ENCODE data around the gene ELOVL6. TPM values are rescaled to one million over a fixed set of nuclear protein-coding genes. Genes with fewer than 3 reads are reported as not detected.

Gene ELOVL6
- total and polyA plus RNA-seq, 10 of the 15 experiments (the other 5 are each of a cell fraction or from before 2014, with no cell fraction given) = 3.9 to 33.5 (median 8.1) TPM

GRCh38 chr4:110208419-110208818, 10.0 kb upstream of the ELOVL6 start:
- Histone ChIP-seq H3K27ac (ENCODE audit: control insufficient read depth, insufficient read depth) (no peak overlapping the region), H3K4me1 (ENCODE audit: control insufficient read depth, insufficient read depth, low read length) (no peaks in the 10 kb centered on the region), H3K9me3 (replicated peaks; ENCODE audit: control insufficient read depth, insufficient read depth, low read length) (no peaks in the 10 kb centered on the region), H3K79me2 (ENCODE audit: control insufficient read depth, insufficient read depth, low read length) (no peaks in the 10 kb centered on the region), H3K36me3 (ENCODE audit: control insufficient read depth in 2 of 2, insufficient read depth in 2 of 2, low read length in 1 of 2) (no peaks in the 10 kb centered on the region), H4K20me1 (ENCODE audit: control insufficient read depth, insufficient read depth) (no peaks in the 10 kb centered on the region), H3K27me3 (replicated peaks in 1 of 2; ENCODE audit: control insufficient read depth in 2 of 2, insufficient read depth in 2 of 2, low read length in 1 of 2) (no peaks in the 10 kb centered on the region), H3K9ac (ENCODE audit: control insufficient read depth, insufficient read depth, low read length) (no peak overlapping the region), H3K4me3 (no peak overlapping the region), H2AFZ (ENCODE audit: control insufficient read depth, low read depth, low read length) (no peak overlapping the region), H3K4me2 (ENCODE audit: control insufficient read depth, insufficient read depth) (no peak overlapping the region)
- DNase-seq (ENCODE audit: low read depth, low spot score) (no peak), FAIRE-seq (no peak), ATAC-seq (no peak)
- 100% methylated on average over 5 of the region's 6 CpGs for WGBS (ENCODE audit: insufficient coverage, insufficient replicate concordance, low lambda C conversion rate, missing lambda C conversion rate)
- SMC1A ChIA-PET (ENCODE audit: uncharacterized antibody, unreplicated experiment) = interaction anchor here (0.9 to 1.0 kb wide), 3 partner anchors 70 to 203 kb away, joined by 3 to 5 read pairs (median 3); no protein-coding TSS in a partner anchor
- POLR2A ChIA-PET = no interaction called here
- TF ChIP-seq MTA3 (IDR thresholded peaks at IDR 0.05; ENCODE audit: borderline replicate concordance, low read length) (no peak), MLLT1 (IDR thresholded peaks at IDR 0.05) (no peak), KDM1A (IDR thresholded peaks at IDR 0.05; ENCODE audit: borderline replicate concordance) (no peak), ZBTB33 (IDR thresholded peaks at IDR 0.05) (no peak), NRF1 (conservative IDR thresholded peaks at IDR 0.05; ENCODE audit: low read depth, low read length) (no peak), FOXK2 (IDR thresholded peaks at IDR 0.05) (no peak), PML (IDR thresholded peaks at IDR 0.05; ENCODE audit: low read length) (no peak), CREM (IDR thresholded peaks at IDR 0.05; ENCODE audit: low read depth) (no peak), SMC3 (IDR thresholded peaks at IDR 0.05; ENCODE audit: borderline replicate concordance, low read length) (no peak)
- TF ChIP-seq, protein P1, sequence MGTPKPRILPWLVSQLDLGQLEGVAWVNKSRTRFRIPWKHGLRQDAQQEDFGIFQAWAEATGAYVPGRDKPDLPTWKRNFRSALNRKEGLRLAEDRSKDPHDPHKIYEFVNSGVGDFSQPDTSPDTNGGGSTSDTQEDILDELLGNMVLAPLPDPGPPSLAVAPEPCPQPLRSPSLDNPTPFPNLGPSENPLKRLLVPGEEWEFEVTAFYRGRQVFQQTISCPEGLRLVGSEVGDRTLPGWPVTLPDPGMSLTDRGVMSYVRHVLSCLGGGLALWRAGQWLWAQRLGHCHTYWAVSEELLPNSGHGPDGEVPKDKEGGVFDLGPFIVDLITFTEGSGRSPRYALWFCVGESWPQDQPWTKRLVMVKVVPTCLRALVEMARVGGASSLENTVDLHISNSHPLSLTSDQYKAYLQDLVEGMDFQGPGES (IDR thresholded peaks at IDR 0.05) = no peak
- BruUV-seq (replicated peaks) = no TSS peak
- CTCF ChIA-PET = interaction anchor here (0.6 to 6.5 kb wide), 5 partner anchors 64 to 301 kb away, joined by 3 to 51 read pairs (median 4); no protein-coding TSS in a partner anchor
- RAD21 ChIA-PET (ENCODE audit: unreplicated experiment) = interaction anchor here (0.9 kb wide), 1 partner anchor 202 kb away, joined by 3 read pairs; no protein-coding TSS in a partner anchor
- in situ Hi-C loops (cut with MboI) (loop anchor here (5.0 to 10.0 kb wide), 2 partner anchors 156 to 296 kb away; no protein-coding TSS in a partner anchor), intact Hi-C loops (cut with micrococcal nuclease; ENCODE audit: unreplicated experiment) (no loop called here)
